HepG2 (cell line): ENCODE data around the gene PFDN5. TPM values are rescaled to one million over a fixed set of nuclear protein-coding genes. Genes with fewer than 3 reads are reported as not detected.

Experiments
- ARHGAP35 ChIP-seq: sonication (generic); formaldehyde crosslinking; IDR thresholded peaks from 2 replicates; pipeline ENCODE4 v1.9.0; 2022; ENCODE audit warnings: mild to moderate bottlenecking, inconsistent platforms, moderate library complexity, missing genetic modification reagents, borderline replicate concordance
- CREB3 ChIP-seq: sonication (generic); formaldehyde crosslinking; IDR thresholded peaks from 2 replicates; pipeline ENCODE4 v1.5.0; 2020; ENCODE audit warnings: missing genetic modification reagents
- DR1 ChIP-seq: sonication (generic); formaldehyde crosslinking; IDR thresholded peaks from 2 replicates; pipeline ENCODE4 v1.8.0; 2021; ENCODE audit warnings: mild to moderate bottlenecking, missing genetic modification reagents, inconsistent platforms
- KDM5A ChIP-seq: fragments of 200-600 bp; sonication (generic); IDR thresholded peaks from 2 replicates; pipeline ENCODE4 v1.7.0; 2018; ENCODE audit warnings: antibody characterized with exemption, mild to moderate bottlenecking, low read length, borderline replicate concordance
- MXD4 ChIP-seq: IDR thresholded peaks from 2 replicates; pipeline ENCODE4 v1.6.1; 2016; ENCODE audit warnings: mild to moderate bottlenecking, missing biosample characterization, missing genetic modification reagents
- POLR2A ChIP-seq, 2 experiments: IDR thresholded peaks; 2 replicates each; pipeline ENCODE4 v1.6.1; 2011; ENCODE audit warnings: low read depth in 2 of 2, low read length in 2 of 2, mild to moderate bottlenecking in 1 of 2, moderate library complexity in 1 of 2; ENCODE audit not compliant: insufficient read depth in 1 of 2
- RBFOX2 ChIP-seq: fragments of 200-400 bp; formaldehyde crosslinking; IDR thresholded peaks from 2 replicates; pipeline ENCODE4 v1.6.1; 2017; ENCODE audit warnings: low read depth, mild to moderate bottlenecking, low read length
- RFX1 ChIP-seq: fragments of 450-650 bp; IDR thresholded peaks from 2 replicates; pipeline ENCODE4 v1.6.1; 2017
- STAT5B ChIP-seq: sonication (generic); formaldehyde crosslinking; IDR thresholded peaks from 2 replicates; pipeline ENCODE4 v1.4.0; 2020; ENCODE audit warnings: missing genetic modification reagents
- THRA ChIP-seq: sonication (generic); formaldehyde crosslinking; IDR thresholded peaks from 2 replicates; pipeline ENCODE4 v1.4.0; 2020; ENCODE audit warnings: missing genetic modification reagents, borderline replicate concordance
- TOE1 ChIP-seq: sonication (generic); formaldehyde crosslinking; IDR thresholded peaks from 2 replicates; pipeline ENCODE4 v1.4.0; 2020; ENCODE audit warnings: mild to moderate bottlenecking, missing genetic modification reagents
- TRIM24 ChIP-seq: sonication (generic); formaldehyde crosslinking; IDR thresholded peaks from 2 replicates; pipeline ENCODE4 v1.8.0; 2022; ENCODE audit warnings: mild to moderate bottlenecking, missing genetic modification reagents
- ZBTB38 ChIP-seq: sonication (generic); formaldehyde crosslinking; IDR thresholded peaks from 2 replicates; pipeline ENCODE4 v1.5.1; 2020; ENCODE audit warnings: mild to moderate bottlenecking, missing genetic modification reagents
- ZNF205 ChIP-seq: IDR thresholded peaks from 2 replicates; pipeline ENCODE4 v1.6.1; 2018; ENCODE audit warnings: missing biosample characterization, missing genetic modification reagents
- ZNF350 ChIP-seq: sonication (generic); formaldehyde crosslinking; IDR thresholded peaks from 2 replicates; pipeline ENCODE4 v1.4.0; 2020; ENCODE audit warnings: mild to moderate bottlenecking, low read depth, missing genetic modification reagents, borderline replicate concordance
- ZNF883 ChIP-seq: sonication (generic); formaldehyde crosslinking; IDR thresholded peaks from 2 replicates; pipeline ENCODE4 v1.5.1; 2020; ENCODE audit warnings: mild to moderate bottlenecking, missing genetic modification reagents; ENCODE audit errors: not compliant biosample characterization
- polyA plus RNA-seq, 8 experiments: library from polyadenylated mRNA; depleted of rRNA in 3 of 8; stranded (reverse) in 7 of 8; unstranded in 1 of 8; fragments of >200 nt; fragmentation: Illumina TruSeq in 4 of 8; extraction: Trizol in 4 of 8; gene quantifications; 2 replicates each; pipeline versions ENCODE4 v1.2.1 to v1.2.3, GENCODE V29; 2011 to 2016; ENCODE audit warnings: low read depth in 4 of 8, missing spikeins in 1 of 8, mixed read lengths in 1 of 8; ENCODE audit not compliant: insufficient read depth in 1 of 8
- total RNA-seq, 5 experiments: library from RNA; depleted of rRNA; stranded (reverse); fragments of >200 nt; fragmentation: Illumina TruSeq; extraction: Trizol; gene quantifications; 2 replicates each; pipeline ENCODE4 v1.2.3, GENCODE V29; 2016; ENCODE audit warnings: low read depth in 1 of 5
- TF ChIP-seq, protein P1 (sequence below): sonication (generic); formaldehyde crosslinking; IDR thresholded peaks from 2 replicates; pipeline ENCODE4 v1.4.0; 2020; ENCODE audit warnings: missing genetic modification reagents
- TF ChIP-seq, protein P2 (sequence below): sonication (generic); formaldehyde crosslinking; IDR thresholded peaks from 2 replicates; pipeline ENCODE4 v1.4.0; 2020; ENCODE audit warnings: missing genetic modification reagents
- TF ChIP-seq, protein P3 (sequence below): sonication (generic); formaldehyde crosslinking; IDR thresholded peaks from 2 replicates; pipeline ENCODE4 v1.4.0; 2020; ENCODE audit warnings: missing genetic modification reagents, borderline replicate concordance

The PFDN5 gene
- total and polyA plus RNA-seq, 2 of the 13 experiments (the other 11 are each of a cell fraction or from before 2014, with no cell fraction given) = 449 to 462 TPM

DNA sequence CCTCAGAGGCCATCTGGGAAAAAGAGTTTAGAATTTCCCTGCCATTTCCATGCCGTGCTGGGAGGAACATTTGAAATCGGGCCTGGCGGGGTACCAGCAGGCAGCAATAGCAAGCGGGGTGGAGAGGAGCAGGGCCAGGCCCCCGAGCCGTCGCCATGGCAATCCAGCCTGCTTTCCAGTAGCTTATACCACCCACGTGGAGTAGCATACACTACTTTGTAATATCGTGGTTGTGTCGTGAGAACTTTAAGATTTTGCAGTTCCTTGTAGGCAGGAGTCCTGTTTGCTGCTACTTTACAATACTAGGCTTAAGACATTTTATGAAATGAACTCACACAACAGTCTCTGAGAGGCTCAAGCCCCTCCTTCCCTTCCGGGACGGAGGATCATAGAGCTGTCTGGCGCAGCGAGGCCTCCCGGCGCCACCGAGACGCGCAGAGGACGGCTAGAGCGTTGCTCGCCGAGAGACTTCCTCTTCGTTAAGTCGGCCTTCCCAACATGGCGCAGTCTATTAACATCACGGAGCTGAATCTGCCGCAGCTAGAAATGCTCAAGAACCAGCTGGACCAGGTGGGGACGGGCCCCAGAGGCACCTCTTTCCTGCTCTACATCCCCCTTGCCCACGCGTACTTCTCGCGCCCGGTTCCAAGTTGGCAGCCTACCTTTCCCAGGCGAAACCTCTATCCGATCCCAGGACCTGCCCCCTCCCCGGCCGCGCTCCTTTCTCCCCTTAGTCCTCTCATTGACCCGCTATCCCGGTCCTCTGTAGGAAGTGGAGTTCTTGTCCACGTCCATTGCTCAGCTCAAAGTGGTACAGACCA, at the start of gene PFDN5 (continued):
- TF ChIP-seq, protein P1, sequence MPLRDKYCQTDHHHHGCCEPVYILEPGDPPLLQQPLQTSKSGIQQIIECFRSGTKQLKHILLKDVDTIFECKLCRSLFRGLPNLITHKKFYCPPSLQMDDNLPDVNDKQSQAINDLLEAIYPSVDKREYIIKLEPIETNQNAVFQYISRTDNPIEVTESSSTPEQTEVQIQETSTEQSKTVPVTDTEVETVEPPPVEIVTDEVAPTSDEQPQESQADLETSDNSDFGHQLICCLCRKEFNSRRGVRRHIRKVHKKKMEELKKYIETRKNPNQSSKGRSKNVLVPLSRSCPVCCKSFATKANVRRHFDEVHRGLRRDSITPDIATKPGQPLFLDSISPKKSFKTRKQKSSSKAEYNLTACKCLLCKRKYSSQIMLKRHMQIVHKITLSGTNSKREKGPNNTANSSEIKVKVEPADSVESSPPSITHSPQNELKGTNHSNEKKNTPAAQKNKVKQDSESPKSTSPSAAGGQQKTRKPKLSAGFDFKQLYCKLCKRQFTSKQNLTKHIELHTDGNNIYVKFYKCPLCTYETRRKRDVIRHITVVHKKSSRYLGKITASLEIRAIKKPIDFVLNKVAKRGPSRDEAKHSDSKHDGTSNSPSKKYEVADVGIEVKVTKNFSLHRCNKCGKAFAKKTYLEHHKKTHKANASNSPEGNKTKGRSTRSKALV (CRISPR knock-in tag) = 0 out of 2 replicates have a peak, but pooled peaks have one; percentile 48
- TF ChIP-seq RBFOX2 (peak; percentile 69), ZBTB38 (CRISPR knock-in tag) (peak; percentile 57), ARHGAP35 (CRISPR knock-in tag) (no peak), KDM5A (peak; percentile 92), ZNF350 (CRISPR knock-in tag) (peak; percentile 64; the same call in 1 of the 2 replicates), TRIM24 (CRISPR knock-in tag) (no peak), MXD4 (peak; percentile 91), THRA (CRISPR knock-in tag) (no peak; the same call in none of the 2 replicates), DR1 (CRISPR knock-in tag) (peak; percentile 59; the same call in 1 of the 2 replicates), TOE1 (CRISPR knock-in tag) (0 out of 2 replicates have a peak, but pooled peaks have one; percentile 32), RFX1 (peak; percentile 84), POLR2A (IDR thresholded peaks at IDR 0.05; ENCODE audit: insufficient read depth in 1 of 2, low read depth in 2 of 2, low read length in 2 of 2) (peak; percentile 84 to 88), ZNF883 (CRISPR knock-in tag) (peak; percentile 43), ZNF205 (peak; percentile 28; the same call in 1 of the 2 replicates), CREB3 (CRISPR knock-in tag) (no peak; the same call in 1 of the 2 replicates), STAT5B (CRISPR knock-in tag) (0 out of 2 replicates have a peak, but pooled peaks have one; percentile 22)
- TF ChIP-seq, protein P2, sequence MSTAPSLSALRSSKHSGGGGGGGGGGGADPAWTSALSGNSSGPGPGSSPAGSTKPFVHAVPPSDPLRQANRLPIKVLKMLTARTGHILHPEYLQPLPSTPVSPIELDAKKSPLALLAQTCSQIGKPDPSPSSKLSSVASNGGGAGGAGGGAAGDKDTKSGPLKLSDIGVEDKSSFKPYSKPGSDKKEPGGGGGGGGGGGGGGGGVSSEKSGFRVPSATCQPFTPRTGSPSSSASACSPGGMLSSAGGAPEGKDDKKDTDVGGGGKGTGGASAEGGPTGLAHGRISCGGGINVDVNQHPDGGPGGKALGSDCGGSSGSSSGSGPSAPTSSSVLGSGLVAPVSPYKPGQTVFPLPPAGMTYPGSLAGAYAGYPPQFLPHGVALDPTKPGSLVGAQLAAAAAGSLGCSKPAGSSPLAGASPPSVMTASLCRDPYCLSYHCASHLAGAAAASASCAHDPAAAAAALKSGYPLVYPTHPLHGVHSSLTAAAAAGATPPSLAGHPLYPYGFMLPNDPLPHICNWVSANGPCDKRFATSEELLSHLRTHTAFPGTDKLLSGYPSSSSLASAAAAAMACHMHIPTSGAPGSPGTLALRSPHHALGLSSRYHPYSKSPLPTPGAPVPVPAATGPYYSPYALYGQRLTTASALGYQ (CRISPR knock-in tag) = peak; percentile 20; the same call in 1 of the 2 replicates
- TF ChIP-seq, protein P3, sequence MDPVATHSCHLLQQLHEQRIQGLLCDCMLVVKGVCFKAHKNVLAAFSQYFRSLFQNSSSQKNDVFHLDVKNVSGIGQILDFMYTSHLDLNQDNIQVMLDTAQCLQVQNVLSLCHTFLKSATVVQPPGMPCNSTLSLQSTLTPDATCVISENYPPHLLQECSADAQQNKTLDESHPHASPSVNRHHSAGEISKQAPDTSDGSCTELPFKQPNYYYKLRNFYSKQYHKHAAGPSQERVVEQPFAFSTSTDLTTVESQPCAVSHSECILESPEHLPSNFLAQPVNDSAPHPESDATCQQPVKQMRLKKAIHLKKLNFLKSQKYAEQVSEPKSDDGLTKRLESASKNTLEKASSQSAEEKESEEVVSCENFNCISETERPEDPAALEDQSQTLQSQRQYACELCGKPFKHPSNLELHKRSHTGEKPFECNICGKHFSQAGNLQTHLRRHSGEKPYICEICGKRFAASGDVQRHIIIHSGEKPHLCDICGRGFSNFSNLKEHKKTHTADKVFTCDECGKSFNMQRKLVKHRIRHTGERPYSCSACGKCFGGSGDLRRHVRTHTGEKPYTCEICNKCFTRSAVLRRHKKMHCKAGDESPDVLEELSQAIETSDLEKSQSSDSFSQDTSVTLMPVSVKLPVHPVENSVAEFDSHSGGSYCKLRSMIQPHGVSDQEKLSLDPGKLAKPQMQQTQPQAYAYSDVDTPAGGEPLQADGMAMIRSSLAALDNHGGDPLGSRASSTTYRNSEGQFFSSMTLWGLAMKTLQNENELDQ (CRISPR knock-in tag) = no peak
